ENCODE data around the gene THAP10. TPM values are rescaled to one million over a fixed set of nuclear protein-coding genes. Genes with fewer than 3 reads are reported as not detected.

The THAP10 gene
- total RNA-seq, 3 donors from 2014 or later (not counting 1 experiment from before 2014, with no cell fraction given) = not detected

GRCh38 chr15:70856884-70857561 is 35.2 kb downstream of the THAP10 start:
- Histone ChIP-seq H3K4me3 (ENCODE audit: low read length) (no peak overlapping the region), H3K4me1 (ENCODE audit: control insufficient read depth, insufficient read depth, low read length) (peaks cover 7% of the 10 kb centered on the region), H3K36me3 (ENCODE audit: control insufficient read depth, insufficient read depth, low read length) (no peaks in the 10 kb centered on the region), H3K27ac (ENCODE audit: low read length) (no peak overlapping the region), H3K27me3 (ENCODE audit: control insufficient read depth, insufficient read depth, low read length) (peaks cover 16% of the 10 kb centered on the region), H3K9me3 (ENCODE audit: control insufficient read depth, insufficient read depth, low read length) (no peaks in the 10 kb centered on the region)
- peaks cover 24 to 38% of the 10 kb centered on the region in 2 donors for H3K27me3 Mint-ChIP-seq (ENCODE audit: low read depth in 2 of 2)
- intact Hi-C loops (cut with micrococcal nuclease) = no loop called here
- TF ChIP-seq CTCF (IDR thresholded peaks at IDR 0.05) = no peak
- no peaks in the 10 kb centered on the region for H3K9me3 Mint-ChIP-seq
- peaks cover 6% of the 10 kb centered on the region in 2 donors for H3K4me1 Mint-ChIP-seq
- no peak overlapping the region for H3K4me3 Mint-ChIP-seq
- DNase-seq = no peak
- no peaks in the 10 kb centered on the region for H3K36me3 Mint-ChIP-seq
- no peak for ATAC-seq
- H3K27ac Mint-ChIP-seq = no peak overlapping the region
- WGBS (ENCODE audit: insufficient coverage) = 80% methylated on average over 5 of the region's 5 CpGs

- no peak overlapping the region for H3K4me3 Mint-ChIP-seq
- no peak for TF ChIP-seq CTCF (IDR thresholded peaks at IDR 0.05)
- H3K36me3 Mint-ChIP-seq = no peaks in the 10 kb centered on the region
- no peak overlapping the region for H3K27ac Mint-ChIP-seq
- no peaks in the 10 kb centered on the region for H3K9me3 Mint-ChIP-seq
- ATAC-seq (no peak), DNase-seq (no peak)
- Histone ChIP-seq H3K4me1 (ENCODE audit: control insufficient read depth, insufficient read depth, low read length) (peaks cover 7% of the 10 kb centered on the region), H3K36me3 (ENCODE audit: control insufficient read depth, insufficient read depth, low read length) (no peaks in the 10 kb centered on the region), H3K9me3 (ENCODE audit: control insufficient read depth, insufficient read depth, low read length) (no peaks in the 10 kb centered on the region), H3K27ac (ENCODE audit: low read length) (no peak overlapping the region), H3K4me3 (ENCODE audit: low read length) (no peak overlapping the region), H3K27me3 (ENCODE audit: control insufficient read depth, insufficient read depth, low read length) (peaks cover 16% of the 10 kb centered on the region)
- H3K4me1 Mint-ChIP-seq = peaks cover 6% of the 10 kb centered on the region in 2 donors
- WGBS (ENCODE audit: insufficient coverage) = 80% methylated on average over 6 of the region's 7 CpGs
- intact Hi-C loops (cut with micrococcal nuclease) = no loop called here
- peaks cover 29 to 44% of the 10 kb centered on the region in 2 donors for H3K27me3 Mint-ChIP-seq (ENCODE audit: low read depth in 2 of 2)
These were observed 35.9 kb downstream of the THAP10 start for GRCh38 chr15:70856177-70856883.

- Histone ChIP-seq H3K27ac (ENCODE audit: low read length) (no peak overlapping the region), H3K36me3 (ENCODE audit: control insufficient read depth, insufficient read depth, low read length) (no peaks in the 10 kb centered on the region), H3K4me1 (ENCODE audit: control insufficient read depth, insufficient read depth, low read length) (peaks cover 7% of the 10 kb centered on the region), H3K27me3 (ENCODE audit: control insufficient read depth, insufficient read depth, low read length) (peaks cover 16% of the 10 kb centered on the region), H3K4me3 (ENCODE audit: low read length) (no peak overlapping the region), H3K9me3 (ENCODE audit: control insufficient read depth, insufficient read depth, low read length) (no peaks in the 10 kb centered on the region)
- peaks cover 6% of the 10 kb centered on the region in 2 donors for H3K4me1 Mint-ChIP-seq
- H3K9me3 Mint-ChIP-seq = no peaks in the 10 kb centered on the region
- H3K27me3 Mint-ChIP-seq (ENCODE audit: low read depth in 2 of 2) = peaks cover 32 to 50% of the 10 kb centered on the region in 2 donors
- no peak for TF ChIP-seq CTCF (IDR thresholded peaks at IDR 0.05)
- DNase-seq = no peak
- ATAC-seq = no peak
- intact Hi-C loops (cut with micrococcal nuclease) = no loop called here
- H3K36me3 Mint-ChIP-seq = no peaks in the 10 kb centered on the region
- WGBS (ENCODE audit: insufficient coverage) = 71% methylated on average over 2 of the region's 2 CpGs
- no peak overlapping the region for H3K4me3 Mint-ChIP-seq
- no peak overlapping the region for H3K27ac Mint-ChIP-seq
These were observed 36.5 kb downstream of the THAP10 start for GRCh38 chr15:70855764-70856163.
